IMR-90 (cell line): ENCODE results near the gene CIDEA. TPM values are rescaled to one million over a fixed set of nuclear protein-coding genes. Genes with fewer than 3 reads are reported as not detected.

ENCODE experiments used
- ATAC-seq: fragments of 200-7000 bp; cut with Tn5 transposase; 2 replicates; pipeline ENCODE4 v1.9.1; 2020; ENCODE audit warnings: low read depth, mild to moderate bottlenecking, moderate library complexity
- BruUV-seq: library from RNA; stranded (reverse); fragments of 400-500 nt; replicated peaks from 2 replicates; lab custom pipeline; 2021; lab: Mats Ljungman, UMichigan
- CTCF ChIA-PET: fragments of 300-600 bp; formaldehyde crosslinking; extraction: SDS; loops from one replicate; lab custom pipeline; 2021; ENCODE audit warnings: antibody characterized with exemption; lab: Yijun Ruan, JAX
- POLR2A ChIA-PET: fragments of 300-600 bp; sonication (Branson Sonifier 250); formaldehyde crosslinking; loops from one replicate; lab custom pipeline; 2022; ENCODE audit warnings: antibody characterized with exemption; ENCODE audit not compliant: unreplicated experiment; lab: Charles Lee
- DNase-seq: peaks from one replicate; pipeline ENCODE4 v3.0.0; 2013
- H2AFZ ChIP-seq: replicated peaks from 2 replicates; pipeline ENCODE3; 2013; ENCODE audit warnings: low read length, mild to moderate bottlenecking; ENCODE audit not compliant: poor library complexity
- H2AK5ac ChIP-seq: 2 replicates; pipeline ENCODE4 v1.6.1; 2013; ENCODE audit warnings: low read depth, low read length, inconsistent platforms
- H2AK9ac ChIP-seq: replicated peaks from 2 replicates; pipeline ENCODE3; 2013; ENCODE audit warnings: mild to moderate bottlenecking, low read depth, low read length, moderate library complexity; ENCODE audit not compliant: poor library complexity
- H2BK120ac ChIP-seq: 2 replicates; pipeline ENCODE4 v1.6.1; 2013; ENCODE audit warnings: low read depth, low read length, inconsistent platforms
- H2BK15ac ChIP-seq: 3 replicates; pipeline ENCODE4 v1.6.1; 2013; ENCODE audit warnings: low read depth, low read length, inconsistent platforms
- H2BK20ac ChIP-seq: 2 replicates; pipeline ENCODE4 v1.6.1; 2013; ENCODE audit warnings: low read depth, mild to moderate bottlenecking, inconsistent platforms, low read length, moderate library complexity
- H2BK5ac ChIP-seq: 2 replicates; pipeline ENCODE4 v1.6.1; 2013; ENCODE audit warnings: mild to moderate bottlenecking, low read depth, low read length, inconsistent platforms; ENCODE audit not compliant: poor library complexity, severe bottlenecking
- H3K14ac ChIP-seq: replicated peaks from 2 replicates; pipeline ENCODE4 v1.6.1; 2013; ENCODE audit warnings: low read depth, low read length, inconsistent platforms
- H3K18ac ChIP-seq: 2 replicates; pipeline ENCODE4 v1.6.1; 2013; ENCODE audit warnings: low read depth, low read length, control low read depth
- H3K23ac ChIP-seq: 2 replicates; pipeline ENCODE4 v1.6.1; 2013; ENCODE audit warnings: low read depth, low read length, inconsistent platforms
- H3K27ac ChIP-seq: 2 replicates; pipeline ENCODE4 v1.5.1; 2013; ENCODE audit warnings: mild to moderate bottlenecking, control low read depth, low read length; ENCODE audit not compliant: insufficient read depth
- H3K27me3 ChIP-seq: 2 replicates; pipeline ENCODE4 v1.6.1; 2013; ENCODE audit warnings: low read length; ENCODE audit not compliant: control insufficient read depth, insufficient read depth
- H3K36me3 ChIP-seq: 2 replicates; pipeline ENCODE4 v1.6.1; 2013; ENCODE audit warnings: low read length, mixed read lengths; ENCODE audit not compliant: control insufficient read depth, insufficient read depth
- H3K4ac ChIP-seq: 2 replicates; pipeline ENCODE4 v1.6.1; 2013; ENCODE audit warnings: low read depth, low read length, inconsistent platforms
- H3K4me1 ChIP-seq: 2 replicates; pipeline ENCODE4 v1.6.1; 2013; ENCODE audit warnings: low read length, mixed read lengths; ENCODE audit not compliant: control insufficient read depth, insufficient read depth
- H3K4me2 ChIP-seq: 2 replicates; pipeline ENCODE4 v1.6.1; 2013; ENCODE audit warnings: low read depth, mild to moderate bottlenecking, control low read depth, low read length, moderate library complexity
- H3K4me3 ChIP-seq: 2 replicates; pipeline ENCODE4 v1.5.1; 2013; ENCODE audit warnings: low read depth, mild to moderate bottlenecking, control low read depth, low read length, moderate library complexity; ENCODE audit not compliant: insufficient read depth
- H3K56ac ChIP-seq: 2 replicates; pipeline ENCODE4 v1.6.1; 2013; ENCODE audit warnings: low read length, inconsistent platforms; ENCODE audit not compliant: insufficient read depth; ENCODE audit errors: extremely low read depth
- H3K79me1 ChIP-seq, 2 experiments: 2 replicates each; pipeline ENCODE4 v1.6.1; 2013; ENCODE audit warnings: low read length in 2 of 2, inconsistent platforms in 1 of 2, low read depth in 1 of 2
- H3K9ac ChIP-seq: 2 replicates; pipeline ENCODE4 v1.6.1; 2013; ENCODE audit warnings: low read depth, low read length, control low read depth
- H3K9me1 ChIP-seq: 2 replicates; pipeline ENCODE4 v1.6.1; 2013; ENCODE audit warnings: low read length, inconsistent platforms; ENCODE audit not compliant: insufficient read depth
- H3K9me3 ChIP-seq: 2 replicates; pipeline ENCODE4 v1.6.1; 2013; ENCODE audit warnings: low read length; ENCODE audit not compliant: control insufficient read depth, insufficient read depth
- H4K20me1 ChIP-seq: 2 replicates; pipeline ENCODE4 v1.6.1; 2013; ENCODE audit warnings: low read length, inconsistent platforms; ENCODE audit not compliant: insufficient read depth
- H4K5ac ChIP-seq: 2 replicates; pipeline ENCODE4 v1.6.1; 2013; ENCODE audit warnings: mild to moderate bottlenecking, low read depth, low read length, control low read depth
- H4K8ac ChIP-seq, 2 experiments: 2 replicates each; pipeline ENCODE4 v1.6.1; 2013; ENCODE audit warnings: low read depth in 2 of 2, low read length in 2 of 2, control low read depth in 1 of 2, inconsistent platforms in 1 of 2
- H4K91ac ChIP-seq: 2 replicates; pipeline ENCODE4 v1.6.1; 2013; ENCODE audit warnings: low read depth, low read length, inconsistent platforms; ENCODE audit not compliant: insufficient read depth
- NFE2L2 ChIP-seq: fragments of 150-350 bp; IDR thresholded peaks from 2 replicates; pipeline ENCODE4 v1.6.1; 2016; ENCODE audit warnings: low read depth, mild to moderate bottlenecking, low read length
- WGBS, 2 experiments: methylation state at CpG; one replicate each; pipeline versions ENCODE4 v1.1.5 to v1.1.7; 2013; ENCODE audit warnings: missing lambda C conversion rate in 2 of 2; ENCODE audit not compliant: insufficient read length in 1 of 2; ENCODE audit errors: extremely low coverage in 2 of 2; 5-methylcytosine and 5-hydroxymethylcytosine counted together
- dilution Hi-C: fragments of 300-500 bp; cut with HindIII; formaldehyde crosslinking; loops from one replicate; pipeline ENCODE4 v1.14.3; 2018; ENCODE audit warnings: low sequenced_read_pairs; ENCODE audit not compliant: unreplicated experiment
- in situ Hi-C: fragments of 300-500 bp; cut with MboI; formaldehyde crosslinking; loops from 3 replicates; pipeline ENCODE4 v1.14.3; 2019; ENCODE audit warnings: low sequenced_read_pairs, inconsistent platforms, mixed read lengths
- intact Hi-C: fragments of 100-400 bp; cut with micrococcal nuclease; formaldehyde crosslinking; loops from 2 replicates; pipeline ENCODE4 v1.10.0; 2022
- polyA plus RNA-seq, 3 experiments: library from polyadenylated mRNA; depleted of rRNA; stranded (reverse); fragments of >200 nt; gene quantifications; 2 replicates each; pipeline ENCODE4 v1.2.3, GENCODE V29; 2012; ENCODE audit warnings: low replicate concordance in 1 of 3
- total RNA-seq: library from RNA; depleted of rRNA; stranded (reverse); fragments of >200 nt; gene quantifications from 2 replicates; pipeline ENCODE4 v1.2.3, GENCODE V29; 2012

The CIDEA gene
- total and polyA plus RNA-seq, 2 of the 4 experiments (the other 2 are of a cell fraction), result not detected

GRCh38 chr18:12291690-12292089, 37.5 kb downstream of the CIDEA start:
- Histone ChIP-seq H4K5ac (no peak overlapping the region), H3K79me1 (no peaks in the 10 kb centered on the region), H4K20me1 (no peaks in the 10 kb centered on the region), H3K9me3 (no peaks in the 10 kb centered on the region), H3K56ac (no peak overlapping the region), H3K14ac (no peak overlapping the region), H3K23ac (no peak overlapping the region), H3K36me3 (no peaks in the 10 kb centered on the region), H2BK5ac (no peak overlapping the region), H3K9ac (no peak overlapping the region), H2AK9ac (no peak overlapping the region), H3K9me1 (peaks cover 8% of the 10 kb centered on the region; the same call in 1 of the 2 replicates), H2BK15ac (no peak overlapping the region), H3K4me1 (peaks cover 12% of the 10 kb centered on the region), H3K27me3 (no peaks in the 10 kb centered on the region), H3K4me3 (no peak overlapping the region), H3K27ac (no peak overlapping the region), H2AK5ac (no peak overlapping the region), H4K8ac (no peak overlapping the region), H3K4ac (no peak overlapping the region), H4K91ac (no peak overlapping the region), H2BK20ac (no peak overlapping the region), H3K4me2 (no peak overlapping the region), H2BK120ac (no peak overlapping the region), H3K18ac (no peak overlapping the region), H2AFZ (no peak overlapping the region)
- DNase-seq, result no peak
- no peak for ATAC-seq
- in situ Hi-C loops, result no loop called here
- BruUV-seq, result no TSS peak
- CTCF ChIA-PET, result no interaction called here
- no CpG with 5 or more reads among the region's 14 CpGs for WGBS, 2 experiments
- no peak for TF ChIP-seq NFE2L2
- intact Hi-C loops, result no loop called here
- dilution Hi-C loops, result no loop called here
- POLR2A ChIA-PET, result no interaction called here
